Neutrophil (primary cell): ENCODE results near the gene CDK11A.
"Not testable (repeated sequence)": the region's sequence is repeated elsewhere in the genome, so short reads cannot be mapped to it uniquely, and the experiment has no call there.

ENCODE experiments used
- H3K27ac ChIP-seq: fragments of 200-600 bp; sonication (generic); 2 replicates; pipeline ENCODE4 v1.5.1; 2016; ENCODE audit warnings: mild to moderate bottlenecking, moderate library complexity
- H3K27me3 ChIP-seq: fragments of 200-600 bp; sonication (generic); 2 replicates; pipeline ENCODE4 v1.6.0; 2016; ENCODE audit warnings: mild to moderate bottlenecking
- H3K36me3 ChIP-seq: fragments of 200-600 bp; sonication (generic); 2 replicates; pipeline ENCODE4 v1.5.1; 2017
- H3K4me1 ChIP-seq, 2 experiments: fragments of 200-600 bp in 1 of 2; sonication (generic) in 1 of 2; 1 replicate in 1 of 2; 2 replicates in 1 of 2; pipeline versions ENCODE4 v1.5.1 to v1.6.1; 2013 to 2016; ENCODE audit warnings: low read depth in 1 of 2, low read length in 1 of 2, mild to moderate bottlenecking in 1 of 2, moderate library complexity in 1 of 2; ENCODE audit not compliant: control insufficient read depth in 1 of 2, insufficient read depth in 1 of 2
- H3K4me3 ChIP-seq, 2 experiments: fragments of 200-600 bp in 1 of 2; sonication (generic) in 1 of 2; 1 replicate in 1 of 2; 2 replicates in 1 of 2; pipeline ENCODE4 v1.5.1; 2013 to 2016; ENCODE audit warnings: low read depth in 1 of 2, low read length in 1 of 2, mild to moderate bottlenecking in 1 of 2, moderate library complexity in 1 of 2
- H3K9me3 ChIP-seq: fragments of 200-600 bp; sonication (generic); 2 replicates; pipeline ENCODE4 v1.5.1; 2016
- CTCF ChIP-seq: fragments of 200-600 bp; sonication (generic); IDR thresholded peaks from 2 replicates; pipeline ENCODE4 v1.5.1; 2016; ENCODE audit warnings: antibody characterized with exemption

The CDK11A gene

GRCh38 chr1:1697358-1698183 lies 26.6 kb downstream of the CDK11A start:
- H3K27me3 ChIP-seq, H3K36me3 ChIP-seq: not testable (repeated sequence)

GRCh38 chr1:1696431-1697357 lies 27.5 kb downstream of the CDK11A start:
- not testable (repeated sequence) for H3K27ac ChIP-seq, H3K27me3 ChIP-seq, H3K4me3 ChIP-seq

More at GRCh38 chr1:1697358-1698183, 26.6 kb downstream of the CDK11A start:
- not testable (repeated sequence) for H3K9me3 ChIP-seq, H3K4me1 ChIP-seq, H3K27ac ChIP-seq, H3K4me3 ChIP-seq

GRCh38 chr1:1692714-1693647 lies 31.2 kb downstream of the CDK11A start, which contains the start of gene SLC35E2B:
SLC35E2B (minus strand) TSS chr1:1692795; CDS start chr1:1676699, 16,096 bp downstream.
- H3K4me1 ChIP-seq, H3K36me3 ChIP-seq, H3K27me3 ChIP-seq, H3K9me3 ChIP-seq: not testable (repeated sequence)
- H3K27ac ChIP-seq: peak within 1 kb of the TSS; percentile 87
- H3K4me3 ChIP-seq: peak within 1 kb of the TSS; percentile 61 to 82

More at GRCh38 chr1:1696431-1697357, 27.5 kb downstream of the CDK11A start:
- not testable (repeated sequence) for H3K4me1 ChIP-seq, H3K36me3 ChIP-seq, H3K9me3 ChIP-seq

GRCh38 chr1:1692324-1692713 lies 31.8 kb downstream of the CDK11A start:
- not testable (repeated sequence) for H3K36me3 ChIP-seq, H3K4me1 ChIP-seq, H3K27me3 ChIP-seq, H3K9me3 ChIP-seq
- Histone ChIP-seq H3K4me3 (peak overlapping the region; percentile 61 to 82), H3K27ac (peak overlapping the region; percentile 87)

- not testable (repeated sequence) for H3K27me3 ChIP-seq, H3K4me3 ChIP-seq, H3K27ac ChIP-seq, H3K9me3 ChIP-seq, H3K36me3 ChIP-seq
- peaks cover 7 to 13% of the 10 kb centered on the region in 2 experiments for H3K4me1 ChIP-seq
Measured at GRCh38 chr1:1691443-1691842, 32.7 kb downstream of the CDK11A start.

DNA sequence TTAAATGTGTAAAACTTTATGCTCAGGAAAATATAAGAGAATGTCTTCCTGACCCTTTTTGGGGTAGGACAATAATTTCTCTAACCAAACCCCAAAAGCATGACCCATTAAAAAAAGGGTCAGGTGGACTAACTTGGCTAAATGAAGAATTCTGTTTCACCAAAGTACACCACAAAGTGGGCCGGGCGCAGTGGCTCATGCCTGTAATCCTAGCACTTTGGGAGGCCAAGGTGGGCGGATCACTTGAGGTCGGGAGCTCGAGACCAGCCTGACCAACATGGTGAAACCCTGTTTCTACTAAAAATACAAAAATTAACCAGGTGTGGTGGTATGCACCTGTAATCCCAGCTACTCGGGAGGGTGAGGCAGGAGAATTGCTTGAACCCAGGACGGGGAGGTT lies 34.6 kb downstream of the CDK11A start:
- not testable (repeated sequence) for H3K27me3 ChIP-seq, H3K4me3 ChIP-seq, H3K27ac ChIP-seq, H3K9me3 ChIP-seq, H3K36me3 ChIP-seq
- peaks cover 18 to 23% of the 10 kb centered on the region in 2 experiments for H3K4me1 ChIP-seq

- Histone ChIP-seq H3K4me3 (no peak overlapping the region), H3K36me3 (peaks cover 11% of the 10 kb centered on the region), H3K9me3 (no peaks in the 10 kb centered on the region), H3K4me1 (peaks cover 16 to 18% of the 10 kb centered on the region in 2 experiments), H3K27ac (no peak overlapping the region), H3K27me3 (no peaks in the 10 kb centered on the region)
- TF ChIP-seq CTCF: no peak
Measured at GRCh38 chr1:1687846-1688245, 36.3 kb downstream of the CDK11A start.
